ENCODE results near the gene ZFAND2A.
"Not testable (repeated sequence)": the region's sequence is repeated elsewhere in the genome, so short reads cannot be mapped to it uniquely, and the experiment has no call there.

The ZFAND2A gene
- total RNA-seq = 17.0 to 25.0 reads per million in 2 experiments

DNA sequence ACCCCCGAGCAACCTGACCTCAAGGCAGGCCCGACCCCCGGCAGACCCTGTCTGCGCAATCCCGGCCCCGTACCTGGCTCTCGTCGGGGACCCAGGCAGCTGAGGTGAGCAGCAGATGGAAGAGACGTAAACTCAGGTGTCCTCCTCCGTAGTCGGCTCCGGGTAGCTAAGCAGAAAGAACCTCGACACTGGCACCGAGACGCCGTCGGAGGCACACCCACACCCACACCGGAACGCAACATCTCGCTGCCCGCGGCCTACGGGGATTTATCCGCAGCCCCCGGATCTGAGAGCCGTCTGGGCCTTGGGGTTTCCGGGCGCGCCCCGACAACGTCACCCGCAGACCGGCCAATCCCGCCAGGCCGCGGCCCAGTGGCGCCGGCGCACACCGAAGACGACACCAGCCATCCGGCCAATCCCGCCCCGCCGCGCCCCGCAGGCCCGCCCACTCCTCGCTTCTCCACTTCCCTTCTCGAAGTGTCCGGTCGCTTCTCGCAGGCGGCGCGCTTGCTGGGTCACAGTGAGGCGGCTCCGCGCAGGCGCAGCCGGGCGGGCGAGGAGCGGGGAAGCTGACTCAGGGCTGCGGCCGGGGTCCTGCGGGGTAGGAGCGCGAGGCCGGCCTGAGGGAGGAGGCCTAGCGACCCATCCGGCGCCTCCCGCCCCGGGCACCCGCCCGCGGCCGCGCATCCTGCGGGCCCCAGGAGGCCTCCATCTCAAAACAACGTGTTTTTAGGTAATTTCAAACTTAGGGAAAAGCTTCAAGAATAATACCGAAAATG is at the start of gene ZFAND2A:
Gene ZFAND2A, minus strand, starts transcription at position 306 of the 779 bp plus-strand sequence. CDS start 1,984 bp downstream, outside the sequence.
- DNase-seq (ENCODE audit: low read depth) = peak; percentile 97

- DNase-seq (ENCODE audit: low read depth) = no peak
Measured at GRCh38 chr7:1209097-1209496, 49.1 kb upstream of the ZFAND2A start.

- DNase-seq (ENCODE audit: low read depth) = not testable (repeated sequence)
Measured at GRCh38 chr7:1205742-1206141, 45.7 kb upstream of the ZFAND2A start.

GRCh38 chr7:1204460-1205140 is 44.6 kb upstream of the ZFAND2A start:
- DNase-seq (ENCODE audit: low read depth) = no peak

DNA sequence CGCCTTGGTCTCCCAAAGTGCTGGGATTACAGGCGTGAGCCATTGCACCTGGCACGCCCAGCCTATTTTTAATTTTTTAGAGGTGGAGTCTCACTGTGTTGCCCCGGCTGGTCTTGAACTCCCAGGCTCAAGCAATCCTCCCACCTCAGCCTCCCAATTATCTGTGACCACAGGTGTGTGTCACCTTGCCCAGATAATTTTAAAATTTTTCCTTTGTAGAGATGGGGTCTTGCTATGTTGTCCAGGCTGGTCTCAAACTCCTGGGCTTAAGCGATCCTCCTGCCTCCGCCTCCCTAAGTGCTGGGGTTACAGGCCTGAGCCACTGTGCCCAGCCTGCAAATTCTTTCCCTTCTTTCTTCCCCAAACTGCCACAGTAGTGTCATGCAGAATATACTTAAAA is 42.9 kb upstream of the ZFAND2A start:
- not testable (repeated sequence) for DNase-seq (ENCODE audit: low read depth)

GRCh38 chr7:1201916-1202315 is 41.9 kb upstream of the ZFAND2A start:
- no peak for DNase-seq (ENCODE audit: low read depth)

GRCh38 chr7:1200045-1200444 is 40.0 kb upstream of the ZFAND2A start:
- no peak for DNase-seq (ENCODE audit: low read depth)

DNA sequence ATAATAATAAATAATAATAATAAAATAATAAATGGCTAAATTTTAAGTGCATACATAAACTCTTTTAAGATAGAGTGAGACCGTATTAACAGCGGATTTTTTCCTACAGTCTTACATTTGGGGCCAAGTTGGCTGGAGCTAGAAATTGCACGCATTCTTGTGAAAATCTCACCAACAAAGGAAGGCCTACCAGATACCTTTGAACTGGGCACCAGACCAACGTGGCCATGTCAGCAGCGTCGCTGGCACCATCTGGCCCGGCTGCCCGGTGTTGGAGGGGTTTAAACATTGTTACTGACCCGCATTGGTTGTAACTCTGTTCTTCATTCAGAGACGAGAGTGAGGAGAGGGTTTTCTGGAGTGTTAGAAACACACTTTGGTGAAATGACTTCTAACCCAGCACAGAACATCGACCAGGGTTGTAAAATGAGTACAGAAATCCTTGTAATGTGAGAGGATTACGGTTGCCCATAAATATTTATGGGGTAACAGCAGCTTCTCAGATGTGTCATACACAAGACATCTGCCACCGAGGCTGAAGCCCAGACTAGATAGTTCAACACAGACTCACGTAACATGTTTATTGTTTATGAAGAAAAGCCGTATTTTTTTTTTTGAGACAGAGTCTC is 38.1 kb upstream of the ZFAND2A start:
- no peak for DNase-seq (ENCODE audit: low read depth)

GRCh38 chr7:1196950-1197349 is 37.0 kb upstream of the ZFAND2A start:
- DNase-seq (ENCODE audit: low read depth) = no peak

DNA sequence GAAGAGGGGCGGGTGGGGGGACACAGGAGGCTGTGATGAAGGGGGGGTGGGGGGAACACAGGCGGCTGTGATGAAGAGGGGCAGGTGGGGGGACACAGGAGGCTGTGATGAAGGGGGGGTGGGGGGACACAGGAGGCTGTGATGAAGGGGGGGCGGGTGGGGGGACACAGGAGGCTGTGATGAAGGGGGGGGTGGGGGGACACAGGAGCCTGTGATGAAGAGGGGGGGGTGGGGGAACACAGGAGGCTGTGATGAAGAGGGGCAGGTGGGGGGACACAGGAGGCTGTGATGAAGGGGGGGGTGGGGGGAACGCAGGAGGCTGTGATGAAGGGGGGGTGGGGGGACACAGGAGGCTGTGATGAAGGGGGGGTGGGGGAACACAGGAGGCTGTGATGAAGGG is 36.4 kb upstream of the ZFAND2A start:
- DNase-seq (ENCODE audit: low read depth) = not testable (repeated sequence)

GRCh38 chr7:1193593-1194424 is 33.8 kb upstream of the ZFAND2A start:
- no peak for DNase-seq (ENCODE audit: low read depth)

- DNase-seq (ENCODE audit: low read depth) = no peak
Measured at GRCh38 chr7:1192171-1192676, 32.2 kb upstream of the ZFAND2A start.

DNA sequence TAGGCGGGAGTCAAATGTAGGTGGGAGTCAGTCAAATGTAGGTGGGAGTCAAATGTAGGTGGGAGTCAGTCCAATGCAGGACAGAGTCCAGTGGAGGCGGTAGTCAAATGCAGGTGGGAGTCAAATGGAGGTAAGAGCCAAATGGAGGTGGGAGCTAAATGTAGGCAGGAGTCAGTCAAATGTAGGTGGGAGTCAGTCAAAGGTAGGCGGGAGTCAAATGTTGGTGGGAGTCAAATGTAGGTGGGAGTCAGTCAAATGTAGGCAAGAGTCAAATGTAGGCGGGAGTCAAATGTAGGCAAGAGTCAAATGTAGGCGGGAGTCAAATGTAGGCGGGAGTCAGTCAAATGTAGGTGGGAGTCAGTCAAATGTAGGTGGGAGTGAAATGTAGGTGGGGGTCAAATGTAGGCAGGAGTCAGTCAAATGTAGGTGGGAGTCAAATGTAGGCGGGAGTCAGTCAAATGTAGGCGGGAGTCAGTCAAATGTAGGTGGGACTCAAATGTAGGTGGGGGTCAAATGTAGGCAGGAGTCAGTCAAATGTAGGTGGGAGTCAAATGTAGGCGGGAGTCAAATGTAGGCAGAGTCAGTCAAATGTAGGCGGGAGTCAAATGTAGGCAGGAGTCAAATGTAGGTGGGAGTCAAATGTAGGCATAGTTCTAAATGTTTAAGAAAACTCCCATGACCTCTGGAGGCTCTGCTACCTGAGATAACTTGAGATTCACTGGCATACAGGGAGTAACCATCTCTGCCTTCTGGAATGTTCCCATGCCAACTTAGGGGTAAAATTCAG is 30.2 kb upstream of the ZFAND2A start:
- DNase-seq (ENCODE audit: low read depth) = no peak

GRCh38 chr7:1188720-1189294 is 28.8 kb upstream of the ZFAND2A start:
- DNase-seq (ENCODE audit: low read depth) = no peak

GRCh38 chr7:1187127-1187526 is 27.1 kb upstream of the ZFAND2A start:
- no peak for DNase-seq (ENCODE audit: low read depth)

DNA sequence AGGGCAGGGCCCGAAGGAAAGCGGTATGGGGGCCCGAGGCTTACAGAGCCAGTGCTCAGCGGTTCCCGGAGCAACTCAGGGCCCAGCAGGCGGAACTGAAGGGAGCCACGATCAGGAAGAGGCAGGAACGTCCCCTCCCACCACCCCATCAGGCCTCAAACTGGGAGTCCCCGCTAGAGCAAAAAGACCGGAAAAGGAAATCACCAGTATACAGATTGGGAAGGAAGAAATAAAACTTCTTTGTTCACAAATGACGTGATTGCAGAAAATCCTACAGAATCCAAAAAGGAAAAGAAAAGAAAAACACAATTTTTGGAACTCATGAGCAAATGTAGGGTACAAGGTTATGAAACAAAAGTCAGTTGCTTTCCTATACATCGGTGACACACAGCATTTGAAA is 21.6 kb upstream of the ZFAND2A start:
- DNase-seq (ENCODE audit: low read depth) = no peak

DNA sequence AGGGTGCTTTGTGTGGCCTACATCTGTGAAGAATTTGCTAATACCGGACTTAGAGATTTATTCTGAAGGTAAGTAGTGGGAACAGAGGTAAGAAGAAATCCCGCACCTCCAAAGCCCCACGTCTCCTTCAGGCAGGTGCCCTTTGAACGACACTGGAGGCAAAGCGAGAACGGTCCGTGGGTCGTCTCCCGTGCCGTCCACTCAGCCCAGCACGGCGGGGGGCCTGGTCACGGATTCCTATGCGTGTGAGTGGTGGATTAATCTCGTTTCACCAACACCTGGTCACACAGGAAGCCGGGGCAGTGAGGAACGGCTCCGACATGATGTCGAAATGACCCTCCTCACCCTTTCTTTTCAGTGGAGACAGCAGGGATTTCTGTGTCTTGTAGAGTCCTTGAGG is 21.0 kb upstream of the ZFAND2A start:
- no peak for DNase-seq (ENCODE audit: low read depth)

- DNase-seq (ENCODE audit: low read depth) = peak; percentile 61
Measured at GRCh38 chr7:1176891-1177373, 16.9 kb upstream of the ZFAND2A start.

DNA sequence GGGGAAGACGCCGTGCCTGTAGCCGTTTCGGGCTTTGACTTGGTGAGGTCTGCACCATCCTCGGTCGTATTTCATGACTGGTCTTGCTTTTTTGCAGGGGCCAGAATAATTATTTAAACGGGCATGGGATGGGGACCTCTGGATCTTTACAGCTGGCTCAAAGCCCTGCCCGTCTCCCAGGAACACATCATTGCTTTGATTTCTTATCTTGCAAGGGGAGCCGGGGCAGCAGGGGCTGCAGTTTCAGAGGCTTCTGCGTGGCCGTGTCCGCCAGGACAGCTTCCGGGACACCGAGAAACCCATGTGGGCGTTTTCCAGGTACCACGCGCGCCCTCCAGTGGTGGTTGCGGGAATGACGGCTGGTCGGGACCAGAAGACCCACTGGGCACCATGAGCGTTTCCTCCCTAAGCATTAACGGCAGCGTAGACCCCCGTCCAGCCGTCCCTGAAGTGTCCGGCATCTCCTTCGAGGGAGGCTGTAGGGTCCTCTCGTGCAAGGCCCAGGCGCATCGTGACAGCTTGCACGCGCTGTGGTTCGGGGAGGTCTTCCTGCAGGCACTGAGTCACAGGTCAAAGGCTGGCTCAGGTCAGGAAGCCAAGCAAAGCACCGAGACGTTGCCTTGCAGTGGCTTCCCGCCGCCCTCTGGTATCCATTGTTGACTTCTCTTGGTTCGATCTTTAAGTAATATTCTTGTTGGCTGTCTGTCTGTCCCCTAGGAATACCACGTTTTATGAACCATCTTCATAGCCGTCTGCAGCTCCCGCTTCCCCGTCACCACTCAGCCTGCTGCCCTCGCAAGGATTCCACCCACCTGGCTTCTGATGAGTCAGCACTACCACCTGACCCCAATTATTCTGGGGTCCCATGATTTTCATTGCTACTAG is 16.2 kb upstream of the ZFAND2A start:
- peak; percentile 61 for DNase-seq (ENCODE audit: low read depth)
